Measurements from ENCODE around the gene IL27RA. TPM values are rescaled to one million over a fixed set of nuclear protein-coding genes. Genes with fewer than 3 reads are reported as not detected.

IL27RA gene
- total RNA-seq, 1 experiment from 2014 or later: 13.6 TPM

DNA sequence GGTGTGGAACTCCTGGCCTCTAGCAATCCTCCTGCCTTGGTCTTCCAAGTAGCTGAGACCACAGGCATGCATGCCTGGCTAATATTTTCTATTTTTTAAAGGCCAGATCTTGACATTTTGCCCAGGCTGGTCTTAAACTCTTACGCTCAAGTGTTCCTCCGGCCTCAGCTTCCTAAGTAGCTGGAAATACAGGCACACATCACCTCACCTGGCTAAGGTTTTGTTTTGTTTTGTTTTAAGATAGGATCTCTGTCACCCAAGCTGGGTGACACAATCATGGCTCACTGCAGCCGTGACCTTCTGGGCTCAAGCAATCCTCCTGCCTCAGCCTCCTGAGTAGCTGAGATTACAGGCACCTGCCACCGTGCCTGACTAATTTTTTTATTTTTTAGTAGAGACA, 9.1 kb upstream of the IL27RA start:
- Mint-ChIP-seq H3K9me3 (no peaks in the 10 kb centered on the region; a peak in 2 of 5 replicates), H3K4me1 (peaks cover 4 to 8% of the 10 kb centered on the region in 2 experiments), H3K36me3 (ENCODE audit: insufficient read depth in 1 of 3, low read depth in 3 of 3) (no peaks in the 10 kb centered on the region), H3K27me3 (ENCODE audit: low read depth) (no peaks in the 10 kb centered on the region), H3K27ac (no peak overlapping the region), H3K4me3 (no peak overlapping the region)
- Histone ChIP-seq H3K56ac (ENCODE audit: insufficient read length, low read depth, low read length) (no peak overlapping the region), H3K9me3 (ENCODE audit: control insufficient read depth, low read depth, low read length) (no peaks in the 10 kb centered on the region), H3K4me2 (ENCODE audit: insufficient read depth, insufficient read length, low read length) (no peak overlapping the region), H3K27me3 (ENCODE audit: insufficient read depth, low read length) (no peaks in the 10 kb centered on the region), H4K5ac (ENCODE audit: insufficient read length, low read depth, low read length) (no peak overlapping the region), H2AFZ (ENCODE audit: low read length) (no peak overlapping the region), H2BK5ac (ENCODE audit: insufficient read length, low read length) (no peak overlapping the region), H4K8ac (replicated peaks; ENCODE audit: insufficient read length, low read depth, low read length) (no peak overlapping the region), H3K79me2 (ENCODE audit: insufficient read depth, low read length) (no peaks in the 10 kb centered on the region), H3K18ac (ENCODE audit: insufficient read length, low read depth, low read length) (no peak overlapping the region), H3K14ac (ENCODE audit: insufficient read depth, low read length) (no peak overlapping the region), H2BK12ac (ENCODE audit: insufficient read length, low read depth, low read length) (no peak overlapping the region), H2BK120ac (ENCODE audit: low read depth, low read length, poor library complexity, severe bottlenecking) (no peak overlapping the region), H3K23ac (ENCODE audit: insufficient read length, low read depth, low read length) (no peak overlapping the region), H4K20me1 (ENCODE audit: control insufficient read depth, insufficient read depth, insufficient read length) (no peaks in the 10 kb centered on the region), H3K23me2 (ENCODE audit: insufficient read length, low read depth, low read length, poor library complexity, severe bottlenecking) (no peaks in the 10 kb centered on the region), H2BK20ac (ENCODE audit: low read depth, low read length, poor library complexity, severe bottlenecking) (no peak overlapping the region), H2AK5ac (ENCODE audit: insufficient read length, low read length) (no peak overlapping the region), H3T11ph (ENCODE audit: low read length) (no peak overlapping the region), H3K4ac (ENCODE audit: low read depth, low read length) (no peak overlapping the region), H3K9ac (ENCODE audit: extremely low read depth, insufficient read length, low read length) (no peak overlapping the region), H4K91ac (ENCODE audit: insufficient read length, low read depth, low read length) (no peak overlapping the region), H3K27ac (ENCODE audit: insufficient read length, low read depth, low read length) (no peak overlapping the region), H2BK15ac (ENCODE audit: low read depth, low read length) (no peak overlapping the region), H3K79me1 (ENCODE audit: insufficient read depth, low read depth, low read length, poor library complexity, severe bottlenecking) (no peaks in the 10 kb centered on the region), H3K4me1 (ENCODE audit: insufficient read depth, low read length) (no peaks in the 10 kb centered on the region)
- TF ChIP-seq CTCF (conservative IDR thresholded peaks at IDR 0.05): no peak
- WGBS (ENCODE audit: extremely low coverage, insufficient read length, low lambda C conversion rate): no CpG with 5 or more reads among the region's 4 CpGs
- no peak for DNase-seq
